Tibial nerve (tissue), 3 donors: ENCODE results near the gene TTC14.

Experiments used
- CTCF ChIP-seq, 5 experiments: fragments of 200-600 bp in 3 of 5; fragments of 450-650 bp in 2 of 5; sonication (generic) in 3 of 5; IDR thresholded peaks; one replicate each; pipeline ENCODE4 v1.5.1; 2016 to 2019; ENCODE audit warnings: antibody characterized with exemption in 5 of 5, mild to moderate bottlenecking in 3 of 5, moderate library complexity in 2 of 5
- POLR2A ChIP-seq, 2 donors: fragments of 450-650 bp; IDR thresholded peaks; one replicate each; pipeline ENCODE4 v1.6.1; 2017; ENCODE audit warnings: antibody characterized with exemption in 2 of 2, mild to moderate bottlenecking in 2 of 2, moderate library complexity in 2 of 2

- TF ChIP-seq POLR2A (IDR thresholded peaks at IDR 0.05) (no peak), CTCF (IDR thresholded peaks at IDR 0.05) (no peak)
Observed at GRCh38 chr3:180564676-180565075, 37.3 kb upstream of the TTC14 start.
